SK-MEL-5 (cell line): Measurements from ENCODE around the gene FBXL12. TPM values are rescaled to one million over a fixed set of nuclear protein-coding genes. Genes with fewer than 3 reads are reported as not detected.
"Not testable (repeated sequence)": the region's sequence is repeated elsewhere in the genome, so short reads cannot be mapped to it uniquely, and the experiment has no call there.

Experiments
- DNase-seq: peaks from one replicate; pipeline ENCODE4 v3.0.0-alpha.2; 2016; ENCODE audit warnings: low read depth, low spot score
- in situ Hi-C: cut with HindIII; loops from 2 replicates; pipeline ENCODE4 v1.10.0; 2016; ENCODE audit warnings: low sequenced_read_pairs, high pct_unique_total_duplicates, low pct_unique_long_range_greater_than_20kb
- total RNA-seq: library from RNA; depleted of rRNA; stranded (reverse); fragments of >200 nt; shearing (Covaris generic); gene quantifications from 2 replicates; pipeline ENCODE4 v1.2.3, GENCODE V29; 2014

The FBXL12 gene
- total RNA-seq, 1 experiment from 2014 or later = 11.5 TPM

GRCh38 chr19:9806803-9807202 is 12.1 kb downstream of the FBXL12 start:
- in situ Hi-C loops = no loop called here
- no peak for DNase-seq

DNA sequence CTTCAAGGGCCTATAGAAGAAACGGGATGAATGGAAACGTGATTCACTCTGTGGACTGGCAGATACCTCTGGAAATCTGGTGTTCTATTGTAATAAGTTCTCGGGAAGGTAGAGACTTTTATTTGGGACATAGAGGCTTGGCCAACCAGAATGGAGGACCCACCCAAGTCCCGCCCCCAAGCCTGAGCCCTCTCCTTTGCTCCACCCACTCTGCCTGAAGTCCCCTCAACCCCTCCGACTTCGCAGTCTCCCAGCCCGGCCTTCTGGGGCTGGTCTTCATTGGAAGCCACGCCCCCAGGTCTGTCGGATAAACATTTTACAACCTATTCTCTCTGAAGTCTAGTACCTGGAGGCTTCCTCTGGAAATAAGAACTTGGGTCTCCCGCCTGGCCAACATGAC is 16.9 kb downstream of the FBXL12 start:
- in situ Hi-C loops = no loop called here
- DNase-seq = no peak

DNA sequence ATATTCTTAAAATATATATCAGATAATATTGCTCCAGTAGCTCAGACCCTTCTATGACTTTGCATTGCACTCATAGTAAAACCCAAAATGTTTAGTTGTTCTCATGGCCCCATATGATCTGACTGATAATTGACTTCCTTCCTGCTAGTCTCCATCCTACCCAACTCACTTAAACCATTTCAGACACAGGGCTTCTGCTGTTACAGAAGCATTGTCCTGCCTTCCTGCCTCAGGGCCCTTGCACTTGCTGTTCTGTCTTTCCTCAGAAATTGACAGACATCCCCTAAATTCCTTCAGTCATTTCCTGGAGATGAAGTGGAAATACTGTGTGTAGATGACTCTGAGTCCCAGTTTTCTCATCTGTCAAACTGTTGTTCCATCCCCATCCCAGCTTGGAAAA is 19.7 kb downstream of the FBXL12 start:
- DNase-seq = no peak
- in situ Hi-C loops = no loop called here

DNA sequence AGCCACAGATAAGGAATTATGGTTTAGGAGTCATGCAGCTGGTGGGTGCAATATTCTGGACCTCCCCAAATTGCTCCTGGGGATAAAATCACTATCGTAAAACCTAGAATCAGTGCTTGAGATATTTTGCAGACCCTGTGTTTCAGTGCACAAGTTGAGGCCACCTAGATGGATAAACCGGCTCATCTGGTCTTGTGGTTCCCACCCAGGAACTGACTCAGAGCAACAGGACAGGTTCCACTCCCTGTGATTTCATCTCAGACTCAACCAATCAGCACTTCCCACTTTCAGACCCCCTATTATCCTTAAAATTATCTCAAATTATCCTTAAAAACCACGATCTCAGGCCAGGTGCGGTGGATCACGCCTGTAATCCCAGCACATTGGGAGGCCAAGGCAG is 21.0 kb downstream of the FBXL12 start:
- DNase-seq = no peak
- in situ Hi-C loops = no loop called here

DNA sequence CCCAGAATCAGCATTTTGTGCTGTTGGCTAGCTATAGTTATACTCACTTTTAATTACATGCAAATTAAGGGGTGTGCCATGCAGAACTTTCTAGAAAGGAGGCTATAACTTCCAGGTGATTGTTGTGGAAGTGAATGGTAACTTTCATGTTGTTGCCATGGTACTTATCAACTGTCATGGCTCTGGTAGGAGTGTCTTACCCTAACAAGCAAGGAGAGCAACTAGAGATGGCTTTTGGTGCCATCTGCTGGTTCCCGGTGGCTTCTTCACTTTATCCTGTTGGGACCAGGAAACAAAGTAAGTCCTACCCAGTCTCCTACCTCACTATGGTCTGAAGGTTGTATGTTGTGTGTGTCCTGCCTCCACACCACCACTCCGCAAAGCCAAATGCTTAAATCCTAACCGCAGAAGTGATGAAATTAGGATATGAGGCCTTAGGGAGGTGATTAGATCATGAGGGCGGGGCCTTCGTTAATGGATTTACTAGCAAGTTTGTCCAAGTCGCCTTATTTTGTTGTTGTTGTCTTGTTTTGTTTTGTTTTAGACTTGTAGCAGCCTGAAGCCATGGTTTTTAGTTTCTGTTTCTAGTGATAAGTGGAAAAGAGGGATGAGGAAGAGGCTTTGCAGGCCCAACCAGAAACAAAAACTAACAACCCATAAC is 22.6 kb downstream of the FBXL12 start:
- peak; percentile 94 for DNase-seq
- in situ Hi-C loops = no loop called here

GRCh38 chr19:9793071-9793591 is 25.7 kb downstream of the FBXL12 start:
- DNase-seq = peak; percentile 34
- in situ Hi-C loops = no loop called here

GRCh38 chr19:9792206-9793070 is 26.4 kb downstream of the FBXL12 start:
- peak; percentile 81 for DNase-seq
- in situ Hi-C loops = no loop called here

DNA sequence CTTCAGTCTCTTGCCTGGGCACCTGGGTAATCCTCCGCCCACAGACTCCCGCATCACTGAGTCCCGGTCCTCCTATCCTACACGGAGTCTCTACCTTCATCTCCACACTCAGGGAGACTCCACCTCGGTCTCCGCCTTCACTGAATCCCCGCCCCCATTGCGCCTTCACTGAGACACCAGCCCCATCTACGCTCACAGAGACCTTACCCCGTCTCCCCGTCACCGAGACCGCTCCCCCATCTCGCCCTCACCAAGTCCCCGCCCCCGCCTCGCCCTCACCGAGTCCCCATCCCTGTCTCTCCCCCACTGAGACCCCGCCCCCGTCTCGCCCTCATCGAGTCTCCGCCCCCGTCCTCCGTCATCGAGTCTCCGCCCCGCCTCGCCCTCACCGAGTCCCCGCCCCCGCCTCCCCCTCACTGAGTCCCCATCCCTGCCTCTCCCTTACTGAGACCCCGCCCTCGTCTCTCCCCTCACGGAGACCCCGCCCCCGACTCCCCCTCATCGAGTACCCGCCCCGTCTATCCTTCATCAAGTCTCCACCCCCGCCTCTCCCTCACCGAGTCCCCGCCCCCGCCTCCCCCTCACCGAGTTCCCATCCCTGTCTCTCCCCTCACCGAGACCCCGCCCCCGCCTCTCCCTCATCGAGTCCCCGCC is 27.2 kb downstream of the FBXL12 start:
- peak; percentile 87 for DNase-seq
- in situ Hi-C loops = no loop called here

GRCh38 chr19:9791073-9791367 is 27.9 kb downstream of the FBXL12 start:
- in situ Hi-C loops, DNase-seq: not testable (repeated sequence)

DNA sequence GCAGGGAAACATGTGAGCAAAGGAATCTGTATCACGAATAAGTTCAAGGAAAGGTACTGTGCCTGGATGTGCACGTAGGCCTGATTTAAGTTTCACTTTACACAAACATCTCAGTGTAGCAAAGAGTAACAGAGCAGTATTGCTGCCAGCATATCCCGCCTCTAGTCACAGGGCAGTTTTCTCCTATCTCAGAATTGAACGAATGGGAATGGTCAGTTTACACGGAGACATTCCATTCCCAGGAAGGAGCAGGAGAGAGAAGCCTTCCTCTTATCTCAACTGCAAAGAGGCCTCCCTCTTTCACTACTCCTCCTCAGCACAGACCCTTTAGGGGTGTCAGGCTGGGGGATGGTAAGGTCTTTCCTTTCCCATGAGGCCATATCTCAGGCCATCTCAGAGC is 29.3 kb downstream of the FBXL12 start:
- DNase-seq, in situ Hi-C loops: not testable (repeated sequence)

DNA sequence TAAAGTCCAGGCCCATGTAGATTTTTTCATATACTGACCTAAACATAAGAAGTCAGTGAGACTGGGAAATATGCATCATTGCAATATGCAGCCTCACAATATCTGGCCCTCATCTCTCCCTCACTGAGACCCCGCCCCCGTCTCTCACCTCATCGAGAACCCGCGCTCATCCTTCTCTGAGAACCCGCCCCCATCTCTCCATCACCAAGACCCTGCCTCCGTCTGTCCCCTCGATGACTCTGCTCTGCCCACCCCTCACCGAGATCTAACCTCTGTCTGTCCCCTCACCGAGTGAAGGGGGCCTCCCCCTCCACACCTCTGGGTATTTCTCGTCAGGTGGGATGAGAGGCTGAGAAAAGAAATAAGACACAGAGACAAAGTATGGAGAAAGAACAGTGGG is 29.8 kb downstream of the FBXL12 start:
- no peak for DNase-seq
- in situ Hi-C loops = no loop called here

GRCh38 chr19:9788604-9789003 is 30.3 kb downstream of the FBXL12 start:
- DNase-seq, in situ Hi-C loops: not testable (repeated sequence)

DNA sequence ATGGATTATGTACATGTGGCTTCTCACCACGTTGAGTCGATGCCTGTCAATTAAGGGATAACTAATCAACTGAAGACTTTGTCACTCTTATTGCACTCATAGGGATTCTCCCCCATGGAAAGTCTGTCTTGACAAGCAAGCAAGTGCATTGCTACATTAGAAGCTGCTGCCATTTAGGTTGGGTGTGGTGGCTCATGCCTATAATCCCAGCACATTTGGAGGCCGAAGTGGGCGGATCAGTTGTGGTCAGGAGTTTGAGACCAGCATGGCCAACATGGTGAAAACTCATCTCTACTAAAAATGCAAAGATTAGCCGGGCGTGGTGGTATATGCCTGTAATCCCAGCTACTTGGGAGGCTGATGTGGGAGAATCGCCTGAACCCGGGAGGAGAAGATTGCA is 32.1 kb downstream of the FBXL12 start:
- in situ Hi-C loops = no loop called here

DNA sequence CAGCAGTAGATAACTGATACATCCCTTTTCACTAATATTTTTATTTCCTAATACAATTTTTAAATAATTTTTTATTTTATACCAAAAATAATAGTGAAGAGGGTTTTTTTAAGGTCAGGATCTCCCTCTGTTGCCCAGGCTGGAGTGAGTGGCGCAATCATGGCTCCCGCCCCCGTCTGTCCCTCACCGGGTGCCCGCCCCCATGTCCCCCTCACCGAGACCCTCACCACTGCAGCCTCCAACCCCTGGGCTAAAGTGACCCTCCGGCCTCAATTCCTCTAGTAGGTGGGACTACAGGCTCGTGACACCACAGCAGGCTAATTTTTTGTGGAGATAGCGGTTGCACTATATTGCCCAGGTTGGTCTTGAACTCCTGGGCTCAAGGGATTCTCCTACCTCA is 32.5 kb downstream of the FBXL12 start:
- in situ Hi-C loops = no loop called here
- DNase-seq = no peak

More for the DNA sequence above, 32.1 kb downstream of the FBXL12 start:
- DNase-seq = no peak

- in situ Hi-C loops = no loop called here
- peak; percentile 89 for DNase-seq
Measured at GRCh38 chr19:9785367-9786331, 33.2 kb downstream of the FBXL12 start.

GRCh38 chr19:9784163-9784496 is 34.7 kb downstream of the FBXL12 start:
- DNase-seq, in situ Hi-C loops: not testable (repeated sequence)

DNA sequence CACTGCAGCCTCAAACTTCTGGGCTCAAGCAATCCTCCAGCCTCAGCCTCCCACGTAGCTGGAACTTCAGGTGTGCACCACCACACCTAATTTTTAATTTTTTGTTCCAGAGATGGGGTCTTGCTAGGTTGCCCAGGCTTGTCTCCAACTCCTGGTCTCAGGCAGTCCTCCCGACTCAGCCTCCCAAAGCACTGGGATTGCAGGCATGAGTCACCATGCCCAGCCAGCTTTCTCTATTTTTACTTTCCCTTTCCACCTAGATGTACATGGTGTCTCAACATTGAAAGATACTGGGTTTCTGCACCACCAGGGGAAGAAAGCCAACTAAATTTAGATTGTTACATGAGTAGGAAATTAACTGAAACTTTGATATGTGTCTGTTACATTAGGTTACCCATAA is 36.5 kb downstream of the FBXL12 start:
- no peak for DNase-seq
- in situ Hi-C loops = no loop called here
